Astrocyte of the cerebellum (primary cell): Measurements from ENCODE around the gene SERPIND1.
A peak's percentile ranks its signal among the peaks of the same experiment; 100 is the strongest.
"Not testable (repeated sequence)": the region's sequence is repeated elsewhere in the genome, so short reads cannot be mapped to it uniquely, and the experiment has no call there.

ENCODE experiments used
- DNase-seq: peaks from one replicate; pipeline ENCODE4 v3.0.0-alpha.2; 2011; ENCODE audit warnings: low read depth
- H3K4me3 ChIP-seq: 2 replicates; pipeline ENCODE4 v1.5.1; 2011; ENCODE audit warnings: mild to moderate bottlenecking, low read depth, low read length, moderate library complexity
- CTCF ChIP-seq: IDR thresholded peaks from 2 replicates; pipeline ENCODE4 v1.5.1; 2012; ENCODE audit warnings: low read length, low read depth, moderate library complexity, mild to moderate bottlenecking; ENCODE audit errors: missing control alignments
- in situ Hi-C: cut with HindIII; loops from 2 replicates; pipeline ENCODE4 v1.10.0; 2017; ENCODE audit warnings: low sequenced_read_pairs

The SERPIND1 gene

GRCh38 chr22:20763630-20764470, 10.1 kb upstream of the SERPIND1 start:
- no peak for TF ChIP-seq CTCF
- in situ Hi-C loops = no loop called here
- DNase-seq = no peak
- H3K4me3 ChIP-seq = no peak overlapping the region

GRCh38 chr22:20764471-20764720, 9.5 kb upstream of the SERPIND1 start:
- H3K4me3 ChIP-seq = no peak overlapping the region
- no peak for TF ChIP-seq CTCF
- in situ Hi-C loops = no loop called here
- DNase-seq = no peak

- in situ Hi-C loops = no loop called here
- H3K4me3 ChIP-seq = no peak overlapping the region
- DNase-seq = no peak
- TF ChIP-seq CTCF = no peak
Measured at GRCh38 chr22:20764729-20765128, 9.2 kb upstream of the SERPIND1 start.

GRCh38 chr22:20765938-20766337, 8.0 kb upstream of the SERPIND1 start:
- no peak for DNase-seq
- H3K4me3 ChIP-seq = no peak overlapping the region
- in situ Hi-C loops = no loop called here
- no peak for TF ChIP-seq CTCF

GRCh38 chr22:20766530-20766929, 7.4 kb upstream of the SERPIND1 start:
- H3K4me3 ChIP-seq = no peak overlapping the region
- DNase-seq = no peak
- in situ Hi-C loops = no loop called here
- no peak for TF ChIP-seq CTCF

- DNase-seq, H3K4me3 ChIP-seq, in situ Hi-C loops: not testable (repeated sequence)
Measured at GRCh38 chr22:20769496-20769826, 4.5 kb upstream of the SERPIND1 start.

GRCh38 chr22:20771918-20772625, 1.8 kb upstream of the SERPIND1 start:
- no peak overlapping the region for H3K4me3 ChIP-seq
- in situ Hi-C loops = no loop called here
- peak; percentile 24 for TF ChIP-seq CTCF
- no peak for DNase-seq
